ENCODE results near the gene TIMP2.
A peak's percentile ranks its signal among the peaks of the same experiment; 100 is the strongest.
"Not testable (repeated sequence)": the region's sequence is repeated elsewhere in the genome, so short reads cannot be mapped to it uniquely, and the experiment has no call there.

Gene TIMP2, protein sequence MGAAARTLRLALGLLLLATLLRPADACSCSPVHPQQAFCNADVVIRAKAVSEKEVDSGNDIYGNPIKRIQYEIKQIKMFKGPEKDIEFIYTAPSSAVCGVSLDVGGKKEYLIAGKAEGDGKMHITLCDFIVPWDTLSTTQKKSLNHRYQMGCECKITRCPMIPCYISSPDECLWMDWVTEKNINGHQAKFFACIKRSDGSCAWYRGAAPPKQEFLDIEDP

DNA sequence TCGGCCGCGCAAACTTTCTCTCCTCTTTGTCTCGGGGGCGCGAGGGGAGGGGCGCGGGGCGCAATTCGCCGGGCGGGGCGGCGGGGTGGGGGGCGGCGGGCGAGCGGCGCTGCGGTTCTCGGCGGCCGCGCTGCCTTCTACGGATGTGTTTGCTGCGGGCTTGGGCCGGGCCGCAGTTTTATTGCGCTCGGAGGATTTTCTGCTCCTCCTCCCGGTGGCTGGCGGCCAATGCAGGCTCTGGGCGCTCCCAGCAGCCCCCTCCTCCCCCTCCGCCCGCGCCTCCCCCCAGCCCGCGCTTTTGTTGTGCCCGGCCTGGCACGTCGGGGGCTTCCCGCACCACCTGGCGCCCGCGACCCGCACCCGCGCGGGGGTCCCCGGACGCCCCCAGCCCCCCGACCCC, at the start of gene TIMP2:
Gene TIMP2 (minus strand): TSS at position 154 of the 400 bp plus-strand sequence. CDS start 299 bp downstream, outside the sequence.
- DNase-seq: peak; percentile 82

DNA sequence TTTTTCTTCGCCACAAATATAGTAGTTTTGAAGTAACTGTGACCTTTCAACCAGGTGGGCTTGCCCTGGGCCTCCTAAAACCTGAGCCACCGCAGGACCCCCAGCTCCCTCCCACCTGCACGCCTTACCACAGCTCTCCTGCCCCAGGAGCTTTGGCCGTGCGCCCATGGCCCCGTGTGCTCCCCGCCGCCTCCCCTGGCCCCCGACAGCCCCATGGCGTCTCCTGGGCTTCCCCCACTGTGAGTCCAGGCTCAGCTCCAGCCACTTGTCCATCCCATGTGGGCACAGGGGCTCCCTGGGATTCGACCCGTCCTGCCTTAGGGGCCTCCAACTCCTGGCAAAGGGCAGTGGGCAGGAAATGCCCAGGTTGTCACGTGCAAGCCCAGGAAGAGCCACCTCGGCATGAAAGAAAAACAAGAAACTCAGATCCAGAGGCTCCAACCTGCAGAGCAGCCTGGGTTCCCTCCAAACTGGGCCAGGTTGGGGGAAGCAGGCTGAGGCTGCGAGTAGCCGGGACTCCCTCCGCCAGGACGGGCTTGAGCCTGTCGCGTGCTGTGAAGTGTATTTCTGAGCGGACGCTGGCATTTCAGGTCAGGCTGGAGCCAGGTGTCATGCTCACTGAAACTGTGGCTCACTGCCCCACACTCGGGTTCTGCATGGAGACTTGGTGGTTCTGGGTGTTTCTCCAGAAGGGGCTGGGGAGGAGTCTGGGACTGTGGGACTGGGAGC, 48.8 kb upstream of the TIMP2 start:
- no peak for DNase-seq

DNA sequence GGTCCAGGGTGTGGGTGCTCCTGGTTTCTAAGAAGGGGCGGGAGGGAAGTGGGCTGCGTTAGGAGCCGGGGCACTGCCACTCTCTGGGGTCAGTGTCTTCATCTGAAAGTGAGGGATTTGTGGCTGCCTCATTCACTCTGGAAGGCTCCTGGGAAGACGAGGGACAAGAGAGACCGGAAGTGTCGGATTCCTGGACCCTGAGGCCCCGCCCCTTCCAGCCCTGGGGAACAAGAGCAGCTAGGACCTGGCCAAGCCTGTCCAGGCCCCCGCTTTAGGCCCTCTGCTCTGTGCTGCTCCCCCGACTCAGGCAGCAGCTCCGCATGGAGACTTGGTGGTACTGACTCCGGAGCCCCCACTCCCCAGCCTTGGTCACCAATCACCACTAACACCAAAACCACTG, 48.0 kb upstream of the TIMP2 start:
- no peak for DNase-seq

DNA sequence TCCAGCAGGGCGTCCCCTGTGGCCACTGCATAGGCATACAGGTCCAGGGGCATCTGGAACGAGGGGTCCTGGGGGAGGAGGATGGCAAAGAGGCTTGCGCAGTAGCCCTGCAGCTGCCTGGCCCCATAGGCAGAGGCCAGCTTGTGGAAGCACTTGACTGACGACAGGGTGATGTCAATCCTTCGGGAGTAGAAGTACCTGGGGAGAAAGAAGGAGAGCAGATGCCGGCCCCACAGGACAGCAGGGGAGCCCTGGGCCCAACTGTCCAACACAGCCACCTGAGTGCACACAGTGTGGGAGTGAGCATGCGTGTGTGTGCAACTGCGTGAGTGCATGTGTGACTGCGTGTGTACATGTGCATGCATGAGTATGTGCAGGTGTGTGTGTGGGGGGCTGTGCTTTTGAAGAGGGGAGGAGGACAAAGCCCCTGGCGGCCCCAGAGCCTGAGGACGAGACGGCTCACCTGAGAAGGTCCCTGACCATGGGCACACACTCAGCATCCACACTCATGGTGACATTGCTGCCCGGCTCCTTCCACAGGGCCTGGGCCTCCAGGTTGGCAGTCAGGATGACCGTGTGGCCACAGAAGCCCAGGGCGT, 47.4 kb upstream of the TIMP2 start:
- DNase-seq: no peak

DNA sequence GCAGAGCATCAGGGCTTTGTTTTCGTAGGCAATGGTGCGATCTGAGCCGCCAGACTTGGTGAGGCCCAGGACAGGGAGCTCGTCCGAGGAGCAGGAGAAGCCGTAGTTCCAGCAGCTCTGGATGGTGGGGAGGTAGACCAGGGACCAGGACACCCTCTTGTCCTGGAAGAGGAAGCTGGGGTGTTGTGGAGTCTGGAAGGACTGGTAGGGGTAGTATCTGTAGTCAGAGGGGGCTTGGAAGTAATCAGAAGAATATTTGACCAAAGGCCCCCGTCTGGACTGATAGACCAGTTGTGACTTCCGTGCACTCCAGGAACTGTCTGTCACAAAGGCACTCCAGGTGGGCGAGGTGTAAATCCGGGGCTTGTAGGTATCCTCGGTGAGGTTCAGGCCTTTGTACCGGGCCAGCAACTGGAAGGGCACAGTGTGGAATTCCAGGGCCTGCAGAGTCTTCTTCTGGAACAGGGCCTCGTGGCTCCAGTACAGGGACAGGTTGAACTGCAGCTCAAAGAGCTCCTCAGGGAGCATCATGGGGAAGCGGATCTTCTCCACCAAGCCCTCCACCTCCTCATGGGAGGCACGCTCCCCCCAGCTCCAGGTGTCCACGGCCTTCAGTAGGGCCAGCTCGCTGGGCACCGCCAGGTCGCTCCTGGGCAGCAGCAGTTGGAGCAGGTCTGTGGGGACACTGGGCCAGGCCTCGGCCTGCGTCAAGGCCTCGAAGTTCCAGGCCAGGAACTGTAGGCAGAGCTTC, 46.7 kb upstream of the TIMP2 start:
- DNase-seq: no peak

DNA sequence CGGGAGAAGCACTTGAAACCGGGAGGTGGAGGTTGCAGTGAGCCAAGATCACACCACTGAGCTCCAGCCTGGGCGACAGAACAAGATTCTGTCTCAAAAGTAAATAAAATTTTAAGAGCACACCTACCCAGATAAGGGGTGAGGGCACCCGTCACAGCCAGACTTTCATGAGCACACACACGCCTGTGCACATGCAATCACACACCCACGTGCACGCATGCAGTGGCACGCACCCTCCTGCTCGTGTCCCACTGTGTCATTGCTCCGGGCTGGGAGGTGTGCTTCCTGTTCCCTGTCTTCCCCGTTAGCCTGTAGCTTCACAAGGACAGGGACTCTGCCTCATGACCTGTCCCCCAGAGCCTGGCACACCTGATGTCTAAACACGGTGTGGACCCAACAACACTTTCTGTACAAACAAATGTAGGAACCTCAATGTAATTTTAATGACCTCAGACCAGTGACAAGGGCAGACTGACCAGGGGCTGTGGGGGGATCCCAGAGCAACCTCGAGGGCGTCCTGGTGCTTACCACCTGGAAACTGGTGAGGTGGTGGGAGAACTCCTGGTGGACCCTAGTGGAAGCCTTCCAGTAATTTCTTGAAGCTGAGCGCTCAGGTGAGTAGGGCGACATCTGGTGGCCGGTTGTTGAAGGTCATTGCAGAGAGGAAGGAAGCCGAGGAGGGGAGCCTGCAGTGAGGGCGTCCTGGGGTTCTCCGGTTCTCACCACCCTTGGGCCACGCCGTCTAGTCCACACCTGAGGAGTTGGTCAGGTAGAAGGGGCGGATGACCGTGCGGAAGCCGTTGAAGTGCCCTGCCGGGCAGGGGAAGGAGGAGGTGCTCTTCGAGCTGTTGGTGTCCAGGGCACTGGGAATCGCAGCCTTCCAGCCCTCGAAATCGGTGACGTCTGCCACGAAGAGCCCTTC, 45.9 kb upstream of the TIMP2 start:
- peak; percentile 72 for DNase-seq

DNA sequence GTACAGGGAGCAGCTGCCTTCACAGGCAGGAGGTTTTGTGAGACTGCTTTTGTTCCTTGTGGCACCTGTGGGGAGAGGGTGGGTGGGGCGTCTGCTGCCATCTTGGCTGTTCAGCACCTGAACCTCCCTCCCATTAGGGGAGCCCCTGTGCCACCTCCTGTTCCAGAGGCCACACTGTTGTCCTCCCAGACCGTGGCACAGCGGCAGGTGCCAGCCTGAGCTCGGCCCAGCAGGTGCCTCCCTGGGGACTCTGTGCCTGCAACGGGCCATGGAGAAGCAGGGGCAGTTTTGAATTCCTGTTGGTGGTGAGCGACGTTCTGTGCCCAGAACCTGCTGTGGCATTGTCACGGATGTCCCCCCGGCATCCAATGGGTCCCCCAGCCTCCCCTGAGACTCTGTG, 44.7 kb upstream of the TIMP2 start:
- DNase-seq: no peak

DNA sequence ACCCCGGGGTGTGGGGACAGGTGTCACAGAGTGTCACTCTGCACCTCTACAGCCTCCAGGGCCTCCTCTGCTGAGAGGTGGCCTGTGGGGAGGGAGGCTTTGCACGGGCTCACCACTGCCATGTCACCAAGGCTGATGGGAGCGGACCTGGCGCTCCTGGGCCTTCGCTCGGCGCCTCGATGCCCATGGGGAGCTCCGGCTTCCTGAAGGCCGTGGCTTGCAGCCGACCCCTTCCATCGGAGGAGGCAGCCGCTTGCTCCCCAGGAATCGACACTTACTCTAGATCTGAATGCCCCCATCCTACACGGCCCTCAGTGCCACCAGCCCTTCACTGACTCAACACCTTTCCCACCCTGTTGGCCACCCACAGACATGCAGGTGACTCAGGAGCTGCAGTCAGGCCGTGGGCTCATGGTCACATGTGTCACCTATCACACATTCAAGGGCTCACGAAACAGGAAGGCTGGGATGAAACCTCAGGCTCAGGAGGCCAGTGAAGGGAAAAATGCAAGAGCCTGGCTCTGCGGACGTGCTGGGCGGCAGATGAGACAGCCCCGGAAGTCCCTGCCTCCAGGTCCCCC, 42.7 kb upstream of the TIMP2 start:
- DNase-seq: no peak

DNA sequence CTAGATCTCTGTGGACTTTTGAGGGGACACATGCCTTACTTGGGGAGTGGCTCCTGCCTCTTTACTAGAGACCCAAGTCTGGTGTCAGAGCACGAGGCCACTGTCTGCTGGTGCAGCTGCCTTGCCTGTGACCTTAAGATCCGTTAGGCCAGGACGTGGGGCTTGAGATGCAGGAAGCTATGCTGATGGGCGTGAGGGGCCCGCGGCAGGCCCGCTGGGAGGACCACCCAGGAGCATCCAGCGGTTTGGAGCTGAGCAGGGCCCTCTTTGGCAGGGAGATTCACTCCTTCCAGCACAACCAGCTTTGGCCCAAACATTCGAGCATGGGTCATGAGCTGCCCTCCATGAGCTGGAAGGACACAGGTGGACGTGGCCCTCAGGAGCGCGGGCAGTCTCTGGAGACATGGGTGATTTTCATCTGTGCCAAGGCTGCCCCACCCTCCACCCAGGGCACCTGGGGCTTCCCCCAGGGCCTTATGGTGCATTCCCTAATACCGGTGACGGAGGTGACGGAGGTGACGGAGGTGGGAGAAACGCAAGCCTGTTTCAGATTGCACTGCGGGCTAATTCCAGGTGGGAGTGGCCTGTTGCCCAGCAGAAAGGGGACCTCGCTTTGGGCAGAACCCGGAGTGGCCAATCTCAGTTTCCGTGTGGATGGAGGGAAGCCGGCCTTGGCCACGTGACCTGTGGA, 41.9 kb upstream of the TIMP2 start:
- DNase-seq: no peak

DNA sequence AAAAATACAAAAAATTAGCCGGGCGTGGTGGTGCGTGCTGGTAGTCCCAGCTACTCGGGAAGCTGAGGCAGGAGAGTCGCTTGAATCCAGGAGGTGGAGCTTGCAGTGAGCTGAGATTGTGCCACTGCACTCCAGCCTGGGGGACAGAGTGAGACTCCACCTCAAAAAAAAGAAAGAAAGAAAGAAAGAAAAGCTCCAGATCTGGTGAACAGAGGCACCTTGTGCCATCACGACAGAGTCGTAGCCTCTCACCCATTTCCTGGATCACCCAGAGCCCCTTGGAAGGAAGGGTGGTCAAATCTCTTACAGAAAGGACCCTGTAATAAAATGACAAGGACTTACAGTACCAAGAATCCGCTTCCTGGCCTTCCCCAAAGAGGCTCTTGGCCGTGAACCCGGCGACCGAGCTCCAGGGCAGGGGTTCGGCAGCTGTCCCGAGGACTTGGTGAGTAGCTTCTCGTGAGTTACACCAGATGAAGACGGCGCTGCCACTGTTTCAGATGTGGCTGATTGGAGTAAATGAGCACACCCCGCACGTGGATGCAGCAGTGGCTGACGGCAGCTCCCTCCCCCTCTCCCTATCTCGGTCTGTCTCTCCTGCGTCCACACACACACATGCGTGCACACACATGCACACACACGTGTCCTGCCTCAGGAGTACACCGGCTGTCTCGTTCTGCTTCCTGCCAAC, 41.1 kb upstream of the TIMP2 start:
- no peak for DNase-seq

DNA sequence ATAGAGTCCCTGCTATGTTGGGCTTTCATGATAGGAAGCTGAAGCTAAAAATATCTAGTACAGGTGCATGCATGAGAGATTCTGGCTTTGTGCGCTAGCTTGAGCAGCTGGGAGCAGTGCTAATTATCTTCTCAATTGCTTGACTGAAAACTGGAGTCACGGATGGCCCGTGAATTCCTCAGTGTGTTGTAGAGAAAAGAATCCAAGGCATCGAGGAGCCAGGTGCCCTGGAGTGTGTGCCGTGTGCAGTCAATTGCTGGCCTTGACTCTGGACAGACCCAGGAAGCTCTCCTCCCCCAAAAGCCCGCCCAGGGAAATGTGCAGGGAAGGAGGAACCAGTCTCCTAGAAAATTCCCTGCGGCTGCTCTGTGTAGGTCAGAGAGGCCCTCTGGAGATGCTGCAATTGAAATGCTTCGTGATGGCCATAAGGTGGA, 40.3 kb upstream of the TIMP2 start:
- DNase-seq: no peak

DNA sequence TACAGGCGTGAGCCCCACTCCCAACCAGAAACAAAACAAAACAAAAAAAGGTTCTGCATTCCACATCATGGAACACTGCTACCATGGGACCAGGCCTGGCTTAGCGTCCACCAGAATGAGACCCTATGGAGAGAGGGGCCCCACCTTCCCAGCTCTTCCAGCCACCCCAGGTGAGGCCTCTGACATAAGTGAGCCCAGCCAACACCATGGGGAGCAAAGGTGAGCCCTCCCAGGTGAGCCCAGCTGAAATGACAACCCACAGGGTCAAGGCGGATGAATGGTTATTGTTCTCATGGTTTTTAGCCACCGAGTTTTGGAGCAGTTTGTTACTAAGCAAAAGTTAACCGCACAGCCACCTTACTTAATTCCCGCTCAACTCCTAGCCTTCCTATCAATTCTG, 38.2 kb upstream of the TIMP2 start:
- no peak for DNase-seq

DNA sequence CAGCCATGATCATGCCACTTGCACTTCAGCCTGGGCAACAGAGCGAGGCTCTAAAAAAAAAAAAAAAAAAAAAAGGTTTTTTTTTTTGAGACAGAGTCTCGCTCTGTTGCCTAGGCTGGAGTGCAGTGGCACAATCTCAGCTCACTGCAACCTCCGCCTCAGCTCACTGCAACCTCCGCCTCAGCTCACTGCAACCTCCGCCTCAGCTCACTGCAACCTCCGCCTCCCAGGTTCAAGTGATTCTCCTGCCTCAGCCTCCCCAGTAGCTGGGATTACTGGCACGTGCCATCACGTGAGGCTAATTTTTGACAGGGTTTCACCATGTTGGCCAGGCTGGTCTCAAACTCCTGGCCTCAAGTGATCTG, 37.8 kb upstream of the TIMP2 start:
- DNase-seq: not testable (repeated sequence)

DNA sequence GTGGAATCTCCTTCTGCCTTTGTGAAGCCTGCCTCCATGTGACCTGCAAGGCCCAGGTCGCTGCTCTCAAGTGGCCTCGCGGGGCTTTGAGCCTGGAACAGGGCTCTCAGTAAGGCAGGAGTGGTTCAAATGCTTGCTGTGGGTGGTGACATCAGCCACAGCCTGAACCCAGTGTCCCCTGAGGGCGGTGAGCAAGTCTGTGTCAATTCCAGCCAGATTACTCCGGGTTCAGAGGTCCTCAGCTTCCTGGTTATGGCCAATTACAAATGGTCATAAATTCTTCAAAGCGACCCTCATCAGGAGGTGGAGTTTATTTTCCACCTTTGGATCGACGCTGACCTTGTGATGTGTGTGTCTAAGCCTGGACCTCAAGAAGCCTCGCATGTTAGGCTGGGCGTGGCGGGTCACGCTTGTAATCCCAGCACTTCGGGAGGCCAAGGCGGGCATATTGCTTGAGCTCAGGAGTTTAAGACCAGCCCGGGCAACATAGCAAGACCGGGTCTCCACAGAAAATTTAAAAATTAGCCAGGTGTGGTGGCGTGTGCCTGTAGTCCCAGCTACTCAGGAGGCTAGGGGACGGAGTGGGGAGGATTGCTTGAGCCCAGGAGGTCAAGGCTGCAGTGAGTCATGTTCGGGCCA, 37.3 kb upstream of the TIMP2 start:
- no peak for DNase-seq

DNA sequence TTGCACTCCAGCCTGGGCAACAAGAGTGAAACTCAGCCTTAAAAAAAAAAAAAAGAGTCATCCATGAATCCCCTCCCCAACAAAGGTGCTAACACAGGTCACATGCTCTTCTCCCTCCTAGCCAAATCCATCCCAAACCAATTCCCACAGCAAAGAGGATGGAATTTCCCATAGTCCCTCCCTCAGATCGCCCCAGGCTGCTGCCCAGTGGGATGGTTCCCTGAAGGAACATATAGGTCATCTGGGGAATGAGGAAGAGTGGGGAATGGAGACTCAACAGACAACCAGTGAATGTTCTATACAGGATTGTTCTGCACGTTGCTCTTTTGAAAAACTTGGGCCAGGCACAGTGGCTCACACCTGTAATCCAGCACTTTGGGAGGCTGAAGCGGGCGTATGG, 36.4 kb upstream of the TIMP2 start:
- no peak for DNase-seq

DNA sequence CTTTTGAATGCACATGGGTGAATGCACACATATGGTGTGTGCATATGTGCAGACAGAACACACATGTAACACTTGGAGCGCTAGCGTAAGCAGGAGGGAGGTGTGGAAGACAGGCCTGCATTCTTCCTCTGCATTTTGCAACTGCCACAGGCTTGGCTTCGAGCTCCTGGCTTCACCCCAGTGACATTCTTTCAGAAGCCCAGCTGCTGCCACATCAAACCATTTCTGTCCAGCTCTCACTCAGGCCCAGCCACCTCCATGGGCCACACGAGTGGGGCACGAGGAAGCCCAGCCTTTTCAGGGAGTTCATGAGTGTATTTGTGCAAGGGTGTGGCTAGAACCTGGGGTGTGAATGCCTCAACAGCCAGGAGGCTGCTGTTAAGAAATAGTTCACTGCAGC, 35.7 kb upstream of the TIMP2 start:
- DNase-seq: no peak

DNA sequence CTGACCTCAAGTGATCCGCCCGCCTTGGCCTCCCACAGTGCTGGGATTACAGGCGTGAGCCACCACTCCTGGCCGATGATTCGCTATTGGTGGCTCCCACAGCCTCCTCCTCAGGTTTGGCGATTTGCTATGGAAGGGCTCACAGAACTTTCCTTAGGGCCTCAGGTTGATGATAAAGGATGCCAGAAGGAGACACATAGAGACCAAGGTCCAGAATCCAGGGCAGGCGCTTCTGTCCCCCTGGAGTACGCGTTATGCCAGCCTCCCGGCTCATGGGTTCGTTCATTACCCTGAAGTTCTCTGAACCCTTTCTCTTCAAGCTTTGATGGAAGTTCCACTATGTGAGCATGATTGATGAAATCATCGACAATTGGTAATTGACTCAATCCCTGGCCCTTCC, 34.6 kb upstream of the TIMP2 start:
- no peak for DNase-seq

DNA sequence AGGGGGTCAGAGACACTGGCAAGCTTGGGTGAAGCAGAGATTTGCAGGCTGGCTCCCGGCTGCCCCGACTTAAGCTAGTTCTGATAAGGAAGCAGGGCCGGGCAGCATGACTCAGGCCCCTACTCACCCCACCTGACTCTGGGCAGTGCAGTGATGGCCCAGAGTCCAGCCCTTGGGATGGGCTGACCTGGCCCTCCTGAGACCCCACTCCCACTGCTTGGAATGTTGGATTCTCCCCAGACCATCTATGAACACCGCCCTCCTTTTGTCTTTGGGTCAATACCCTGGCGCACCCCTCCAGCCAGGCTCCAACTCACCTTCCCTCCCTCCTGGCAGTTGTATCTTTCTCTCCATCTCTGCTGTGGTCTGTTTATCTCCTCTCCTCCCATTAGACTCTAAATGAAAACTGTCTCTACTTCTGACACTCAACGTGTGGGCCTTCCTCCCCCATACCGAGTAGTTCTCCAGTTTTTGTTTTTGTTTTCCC, 33.5 kb upstream of the TIMP2 start:
- DNase-seq: peak; percentile 18

DNA sequence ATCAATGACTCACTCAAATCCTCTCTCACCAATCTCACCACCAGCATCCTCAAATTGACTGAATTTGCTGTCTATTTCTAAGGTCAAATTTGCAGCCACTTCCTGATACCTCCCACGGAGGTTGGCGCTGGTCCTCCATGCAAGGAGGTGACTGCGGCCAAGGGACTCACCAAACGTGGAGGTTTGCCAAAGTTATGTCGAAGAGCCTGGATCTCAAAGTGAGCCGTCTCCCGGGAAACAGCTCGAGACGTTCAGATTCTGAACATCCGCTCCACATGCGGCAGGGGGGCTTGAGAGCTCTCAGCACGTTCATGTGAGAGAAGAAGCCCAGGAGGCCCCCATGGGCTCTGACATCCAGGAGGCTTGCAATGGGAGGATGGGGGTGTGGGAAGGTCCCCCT, 31.9 kb upstream of the TIMP2 start:
- DNase-seq: no peak

DNA sequence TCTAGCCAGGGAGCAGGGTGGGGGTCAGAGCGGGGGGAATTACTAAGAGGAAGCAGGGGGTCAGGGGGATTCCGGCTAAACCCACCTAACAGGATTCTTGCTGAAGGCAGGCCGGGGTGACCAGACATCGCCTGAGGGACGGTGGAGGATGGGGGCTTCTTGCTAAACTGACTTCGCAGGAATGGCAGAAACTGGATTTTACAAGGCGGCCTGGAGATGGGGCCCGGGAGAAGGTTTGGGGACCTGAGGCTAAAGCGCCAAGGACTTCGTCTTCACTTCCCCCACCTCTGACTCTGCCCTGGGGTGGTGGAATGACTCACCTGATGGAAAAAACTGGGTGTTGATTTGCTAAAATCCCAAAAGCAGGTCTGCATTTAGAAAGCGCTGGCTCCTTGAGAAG, 31.1 kb upstream of the TIMP2 start:
- no peak for DNase-seq

Data from inflammatory macrophage treated with lipopolysaccharide for 4 hours (primary cell).